Measurements from ENCODE around the gene CPED1.

CPED1 gene

DNA sequence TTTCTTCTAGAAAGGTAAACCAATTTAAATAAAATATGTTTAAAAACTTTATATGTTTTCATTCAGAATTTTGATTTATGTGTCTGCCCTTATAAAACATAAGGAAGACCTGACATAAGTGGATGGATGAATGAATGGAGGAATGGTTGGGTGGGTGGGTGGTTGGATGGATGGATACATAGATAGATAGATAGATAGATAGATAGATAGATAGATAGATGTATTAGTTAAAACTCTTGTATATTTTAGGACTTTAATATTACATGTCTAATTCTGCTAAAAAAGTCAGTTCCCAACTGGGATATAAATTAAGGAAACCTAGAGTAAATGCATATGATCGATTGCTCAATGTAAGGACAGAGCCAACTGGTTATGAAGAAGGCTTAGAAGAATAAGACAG, 184.0 kb downstream of the CPED1 start:
- TF ChIP-seq, protein P1, sequence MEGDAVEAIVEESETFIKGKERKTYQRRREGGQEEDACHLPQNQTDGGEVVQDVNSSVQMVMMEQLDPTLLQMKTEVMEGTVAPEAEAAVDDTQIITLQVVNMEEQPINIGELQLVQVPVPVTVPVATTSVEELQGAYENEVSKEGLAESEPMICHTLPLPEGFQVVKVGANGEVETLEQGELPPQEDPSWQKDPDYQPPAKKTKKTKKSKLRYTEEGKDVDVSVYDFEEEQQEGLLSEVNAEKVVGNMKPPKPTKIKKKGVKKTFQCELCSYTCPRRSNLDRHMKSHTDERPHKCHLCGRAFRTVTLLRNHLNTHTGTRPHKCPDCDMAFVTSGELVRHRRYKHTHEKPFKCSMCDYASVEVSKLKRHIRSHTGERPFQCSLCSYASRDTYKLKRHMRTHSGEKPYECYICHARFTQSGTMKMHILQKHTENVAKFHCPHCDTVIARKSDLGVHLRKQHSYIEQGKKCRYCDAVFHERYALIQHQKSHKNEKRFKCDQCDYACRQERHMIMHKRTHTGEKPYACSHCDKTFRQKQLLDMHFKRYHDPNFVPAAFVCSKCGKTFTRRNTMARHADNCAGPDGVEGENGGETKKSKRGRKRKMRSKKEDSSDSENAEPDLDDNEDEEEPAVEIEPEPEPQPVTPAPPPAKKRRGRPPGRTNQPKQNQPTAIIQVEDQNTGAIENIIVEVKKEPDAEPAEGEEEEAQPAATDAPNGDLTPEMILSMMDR (IDR thresholded peaks at IDR 0.05; ENCODE audit: borderline replicate concordance, insufficient read depth, low read depth, low read length), result no peak
- no peak overlapping the region for H3K4me3 ChIP-seq (ENCODE audit: low read depth, low read length)

DNA sequence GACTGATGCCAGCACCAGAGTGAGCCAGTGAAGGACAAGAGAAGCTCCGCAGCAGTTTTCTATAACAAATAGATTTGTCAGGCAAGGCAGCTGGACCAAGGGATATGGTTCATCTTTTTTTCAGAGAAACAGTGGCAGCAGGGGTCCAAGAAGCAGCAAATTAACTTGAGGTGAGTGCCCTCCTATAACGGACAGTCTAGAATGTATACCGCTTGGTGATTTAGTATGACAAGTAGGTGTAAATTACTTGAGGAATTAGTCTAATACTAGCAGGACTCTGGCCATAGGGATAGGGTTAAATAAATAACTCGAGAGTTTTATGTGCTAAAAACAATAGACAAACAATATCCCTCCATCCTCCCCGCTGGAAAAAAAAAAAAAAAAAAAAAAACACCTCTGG, 187.3 kb downstream of the CPED1 start:
- no peak overlapping the region for H3K4me3 ChIP-seq (ENCODE audit: low read depth, low read length)
- TF ChIP-seq, protein P1 (IDR thresholded peaks at IDR 0.05; ENCODE audit: borderline replicate concordance, insufficient read depth, low read depth, low read length), result no peak

DNA sequence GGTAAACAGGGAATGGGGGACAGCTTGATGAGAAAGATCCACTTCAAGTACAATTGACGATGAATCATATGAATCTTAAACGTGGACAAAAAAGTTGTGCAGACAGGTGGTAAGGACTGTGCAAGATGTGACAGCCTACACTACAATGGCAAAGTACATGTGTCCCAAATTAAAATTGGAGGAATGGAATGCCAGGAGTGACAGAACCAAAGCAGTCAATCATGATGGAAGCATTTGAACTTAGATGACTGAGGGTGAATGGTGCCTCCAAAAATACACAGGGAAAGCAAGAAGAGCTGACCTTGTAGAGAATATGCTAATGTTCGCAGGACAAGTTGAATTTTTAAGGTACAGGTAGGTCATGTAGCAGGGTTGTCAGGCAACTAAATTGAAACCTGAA, 189.9 kb downstream of the CPED1 start:
- H3K4me3 ChIP-seq (ENCODE audit: low read depth, low read length), result no peak overlapping the region
- TF ChIP-seq, protein P1 (IDR thresholded peaks at IDR 0.05; ENCODE audit: borderline replicate concordance, insufficient read depth, low read depth, low read length), result no peak

DNA sequence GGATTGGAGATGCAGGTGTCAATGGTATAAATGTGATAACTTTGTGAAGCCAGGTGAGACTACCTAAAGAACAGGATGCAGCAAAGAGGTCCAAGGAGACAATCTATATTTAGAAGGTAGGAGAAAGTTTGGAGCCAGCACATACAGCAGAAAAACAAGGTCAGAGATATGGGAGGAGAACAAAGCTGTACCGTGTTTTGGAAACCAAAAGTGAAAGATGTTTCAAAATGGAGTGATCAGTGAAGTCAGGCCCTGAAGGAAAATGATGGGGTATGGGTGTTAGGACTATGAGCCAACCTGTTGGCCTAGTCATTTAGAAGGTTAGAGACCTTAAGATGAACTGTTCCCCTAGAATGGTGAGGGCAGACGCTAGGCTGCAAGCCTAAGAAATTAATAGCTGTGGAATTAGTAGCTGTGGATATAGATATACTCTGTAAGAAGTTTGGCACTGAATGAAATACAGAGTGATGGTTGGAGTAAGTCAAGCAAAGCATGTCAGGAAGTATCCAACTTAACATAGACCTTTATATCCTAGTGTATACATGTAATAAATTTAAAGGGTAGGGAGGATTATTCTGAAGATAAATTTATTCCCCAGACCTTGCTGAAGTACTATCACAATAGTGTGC, 190.5 kb downstream of the CPED1 start:
- no peak overlapping the region for H3K4me3 ChIP-seq (ENCODE audit: low read depth, low read length)
- TF ChIP-seq, protein P1 (IDR thresholded peaks at IDR 0.05; ENCODE audit: borderline replicate concordance, insufficient read depth, low read depth, low read length), result no peak

DNA sequence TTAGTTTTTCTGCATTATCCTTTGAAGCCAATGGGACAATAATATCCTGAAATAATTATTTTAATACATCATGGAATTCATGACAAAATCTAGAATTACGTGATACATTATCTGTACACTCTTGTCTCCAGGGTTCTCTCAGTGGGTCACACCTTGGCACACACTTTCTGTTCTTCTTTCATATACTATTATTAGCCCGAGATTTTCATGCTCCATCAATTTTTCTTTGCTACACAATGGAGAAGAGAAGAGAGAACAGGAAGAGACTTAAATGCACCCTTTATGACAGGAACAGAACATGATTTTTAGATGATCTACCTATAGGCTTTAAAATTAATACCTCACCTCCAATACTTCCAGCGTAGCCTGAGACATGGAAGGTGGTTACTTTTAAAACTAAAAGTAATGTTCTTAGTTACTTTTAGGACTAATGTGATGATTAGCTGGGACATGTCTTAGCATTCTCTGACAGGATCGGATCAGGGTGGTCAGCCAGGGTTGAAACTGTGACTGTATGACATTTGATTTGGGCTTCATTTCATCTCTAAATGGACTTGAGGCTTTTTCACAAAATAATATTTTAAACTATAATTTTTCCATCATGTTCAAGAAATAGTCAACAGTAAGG, 192.0 kb downstream of the CPED1 start:
- H3K4me3 ChIP-seq (ENCODE audit: low read depth, low read length), result no peak overlapping the region
- TF ChIP-seq, protein P1 (IDR thresholded peaks at IDR 0.05; ENCODE audit: borderline replicate concordance, insufficient read depth, low read depth, low read length), result no peak

DNA sequence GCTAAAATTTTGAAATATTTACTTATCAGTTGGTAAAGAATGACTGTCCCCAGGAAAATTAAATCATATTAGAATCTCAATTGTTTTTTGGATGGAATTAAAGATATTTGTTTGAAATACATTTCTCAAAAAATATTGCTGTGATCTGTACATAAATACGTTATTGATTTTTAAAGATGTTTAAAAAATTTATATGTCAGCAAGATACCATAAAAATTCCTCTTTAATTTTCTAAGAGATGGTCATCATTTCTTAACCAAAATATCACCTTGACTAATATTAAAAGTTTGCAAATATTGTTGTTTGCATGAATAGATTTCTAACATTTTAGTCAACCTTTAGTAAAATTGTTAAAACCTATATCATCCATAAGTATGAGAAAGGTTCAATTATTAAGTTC, 192.8 kb downstream of the CPED1 start:
- TF ChIP-seq, protein P1 (IDR thresholded peaks at IDR 0.05; ENCODE audit: borderline replicate concordance, insufficient read depth, low read depth, low read length), result no peak
- no peak overlapping the region for H3K4me3 ChIP-seq (ENCODE audit: low read depth, low read length)

DNA sequence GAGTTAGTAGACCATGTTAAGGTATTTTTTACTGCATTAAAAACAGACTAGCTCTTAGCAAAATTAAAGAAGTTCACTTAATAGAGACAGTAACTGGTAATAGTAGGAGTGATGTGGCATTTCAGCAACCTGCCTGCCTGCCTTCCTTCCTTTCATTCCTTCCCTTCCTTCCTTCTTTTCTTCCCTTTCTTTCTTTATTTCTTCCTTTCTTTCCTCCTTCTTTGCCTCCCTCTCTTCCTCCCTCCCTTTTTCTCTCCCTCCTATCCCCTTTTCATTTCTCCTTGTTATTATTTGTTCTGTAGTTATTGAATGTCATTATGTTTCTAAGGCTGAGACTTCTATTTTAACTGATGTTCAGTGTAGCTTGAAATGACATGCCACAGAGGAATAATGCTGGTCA, 193.8 kb downstream of the CPED1 start:
- TF ChIP-seq, protein P1 (IDR thresholded peaks at IDR 0.05; ENCODE audit: borderline replicate concordance, insufficient read depth, low read depth, low read length), result no peak
- no peak overlapping the region for H3K4me3 ChIP-seq (ENCODE audit: low read depth, low read length)

Measured in GM12875 (cell line).